Transverse colon (tissue), 4 donors: ENCODE data around the gene POU2F3. TPM values are rescaled to one million over a fixed set of nuclear protein-coding genes. Genes with fewer than 3 reads are reported as not detected.
A peak's percentile ranks its signal among the peaks of the same experiment; 100 is the strongest.

ENCODE experiments used
- DNase-seq: peaks from one replicate; pipeline ENCODE4 v3.0.0-alpha.2; 2019
- H3K27ac ChIP-seq, 4 donors: fragments of 200-600 bp; sonication (generic); 2 replicates each; pipeline ENCODE4 v1.5.1; 2016 to 2018; ENCODE audit warnings: inconsistent platforms in 4 of 4
- H3K27me3 ChIP-seq: fragments of 200-600 bp; sonication (generic); 2 replicates; pipeline ENCODE4 v1.5.1; 2017; ENCODE audit warnings: inconsistent platforms
- H3K36me3 ChIP-seq, 4 donors: fragments of 200-600 bp; sonication (generic); 2 replicates each; pipeline ENCODE4 v1.5.1; 2017 to 2019; ENCODE audit warnings: inconsistent platforms in 4 of 4
- H3K4me1 ChIP-seq, 4 donors: fragments of 200-600 bp; sonication (generic); 2 replicates each; pipeline ENCODE4 v1.5.1; 2017 to 2020; ENCODE audit warnings: inconsistent platforms in 4 of 4
- H3K4me3 ChIP-seq, 4 donors: fragments of 200-600 bp; sonication (generic); 1 replicate in 1 of 4; 2 replicates in 3 of 4; pipeline versions ENCODE4 v1.5.1 to v1.6.1; 2017 to 2019; ENCODE audit warnings: inconsistent platforms in 4 of 4
- H3K9me3 ChIP-seq, 2 donors: fragments of 200-600 bp; sonication (generic); 2 replicates each; pipeline ENCODE4 v1.5.1; 2017 to 2019; ENCODE audit warnings: inconsistent platforms in 2 of 2
- CTCF ChIP-seq, 5 experiments: fragments of 200-600 bp in 3 of 5; fragments of 450-650 bp in 2 of 5; sonication (generic) in 3 of 5; IDR thresholded peaks; 1 replicate in 2 of 5; 2 replicates in 3 of 5; pipeline ENCODE4 v1.5.1; 2016 to 2017; ENCODE audit warnings: antibody characterized with exemption in 5 of 5, inconsistent platforms in 3 of 5, mild to moderate bottlenecking in 2 of 5, moderate library complexity in 1 of 5
- EP300 ChIP-seq: sonication (generic); formaldehyde crosslinking; IDR thresholded peaks from one replicate; pipeline ENCODE4 v1.6.1; 2017; ENCODE audit warnings: antibody characterized with exemption, low read depth
- POLR2A ChIP-seq: fragments of 450-650 bp; IDR thresholded peaks from one replicate; pipeline ENCODE4 v1.6.1; 2016; ENCODE audit warnings: antibody characterized with exemption, mild to moderate bottlenecking, moderate library complexity
- POLR2AphosphoS5 ChIP-seq, 3 donors: sonication (generic); formaldehyde crosslinking; IDR thresholded peaks; one replicate each; pipeline ENCODE4 v1.6.1; 2016; ENCODE audit warnings: antibody characterized with exemption in 3 of 3
- WGBS, 2 donors: methylation state at CpG; one replicate each; pipeline ENCODE4 v1.1.5; 2018; ENCODE audit warnings: low coverage in 1 of 2; 5-methylcytosine and 5-hydroxymethylcytosine counted together
- in situ Hi-C, 4 donors: fragments of 200-750 bp; cut with MboI; loops; one replicate each; pipeline versions ENCODE4 v1.15.0 to v1.15.1; 2017; ENCODE audit warnings: low sequenced_read_pairs in 3 of 4, low pct_ligation_motif_present in 1 of 4, low pct_unique_long_range_greater_than_20kb in 1 of 4
- intact Hi-C: fragments of 100-400 bp; cut with DNase I; formaldehyde crosslinking; loops from one replicate; pipeline ENCODE4 v1.15.1; 2023; ENCODE audit warnings: low total_unique reads
- total RNA-seq, 4 donors: library from RNA; depleted of rRNA; stranded (reverse); fragments of >200 nt; gene quantifications; one replicate each; pipeline ENCODE4 v1.1.0, GENCODE V29; 2016

The POU2F3 gene
- total RNA-seq, 4 donors from 2014 or later = 1.9 to 2.2 TPM; not detected in 2

DNA sequence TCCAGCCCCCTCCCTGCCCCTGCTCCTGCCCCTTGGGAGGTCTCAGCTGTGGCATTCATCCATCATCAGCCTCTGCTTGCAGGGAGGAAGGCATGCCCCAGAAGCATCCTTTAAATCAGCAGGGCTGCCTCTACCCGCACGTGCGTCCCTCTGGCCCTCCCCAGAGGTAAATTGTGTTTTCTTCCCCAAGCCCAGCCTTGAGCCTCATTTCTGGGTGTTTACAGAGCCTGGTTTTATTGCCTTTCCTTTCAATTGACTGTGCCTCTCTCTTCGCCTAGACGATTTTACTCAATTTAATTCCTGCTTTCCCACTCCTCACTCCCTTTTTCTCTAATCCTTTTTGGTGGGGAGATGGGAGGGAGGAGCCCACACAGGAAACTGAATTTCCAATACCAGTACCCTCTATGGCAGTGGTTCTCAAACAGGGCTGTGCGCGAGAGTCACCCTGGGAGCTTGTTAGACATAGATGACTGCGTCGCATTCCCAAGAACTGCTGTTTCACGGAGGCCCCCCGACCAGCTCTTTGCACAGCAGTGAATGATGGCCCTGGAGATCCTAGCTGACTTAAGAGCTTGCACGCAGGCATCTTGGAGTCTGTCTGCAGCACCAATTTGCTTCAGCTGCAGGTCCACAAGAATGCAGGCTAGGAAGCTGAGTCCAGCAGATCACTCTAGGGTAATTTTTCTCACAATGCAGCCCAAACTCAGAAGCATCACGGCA lies 44.2 kb upstream of the POU2F3 start:
- H3K4me3 ChIP-seq = no peak overlapping the region
- TF ChIP-seq CTCF (IDR thresholded peaks at IDR 0.05) (no peak), POLR2AphosphoS5 (IDR thresholded peaks at IDR 0.05) (no peak), POLR2A (no peak), EP300 (no peak)
- in situ Hi-C loops (no loop called here), intact Hi-C loops (no loop called here)
- H3K27me3 ChIP-seq = no peaks in the 10 kb centered on the region
- H3K36me3 ChIP-seq = no peaks in the 10 kb centered on the region
- no peaks in the 10 kb centered on the region for H3K9me3 ChIP-seq
- peak overlapping the region in 2 of 4 donors; percentile 79 to 83 for H3K27ac ChIP-seq
- H3K4me1 ChIP-seq = peaks cover 35 to 62% (median 44%) of the 10 kb centered on the region in 4 donors
- DNase-seq = no peak
- 48 to 53% methylated on average over 5 to 13 of the region's 13 CpGs for WGBS, 2 donors

GRCh38 chr11:120196826-120197225 lies 43.1 kb upstream of the POU2F3 start:
- intact Hi-C loops = no loop called here
- in situ Hi-C loops = no loop called here
- H3K4me1 ChIP-seq = peaks cover 35 to 58% (median 43%) of the 10 kb centered on the region in 4 donors

DNA sequence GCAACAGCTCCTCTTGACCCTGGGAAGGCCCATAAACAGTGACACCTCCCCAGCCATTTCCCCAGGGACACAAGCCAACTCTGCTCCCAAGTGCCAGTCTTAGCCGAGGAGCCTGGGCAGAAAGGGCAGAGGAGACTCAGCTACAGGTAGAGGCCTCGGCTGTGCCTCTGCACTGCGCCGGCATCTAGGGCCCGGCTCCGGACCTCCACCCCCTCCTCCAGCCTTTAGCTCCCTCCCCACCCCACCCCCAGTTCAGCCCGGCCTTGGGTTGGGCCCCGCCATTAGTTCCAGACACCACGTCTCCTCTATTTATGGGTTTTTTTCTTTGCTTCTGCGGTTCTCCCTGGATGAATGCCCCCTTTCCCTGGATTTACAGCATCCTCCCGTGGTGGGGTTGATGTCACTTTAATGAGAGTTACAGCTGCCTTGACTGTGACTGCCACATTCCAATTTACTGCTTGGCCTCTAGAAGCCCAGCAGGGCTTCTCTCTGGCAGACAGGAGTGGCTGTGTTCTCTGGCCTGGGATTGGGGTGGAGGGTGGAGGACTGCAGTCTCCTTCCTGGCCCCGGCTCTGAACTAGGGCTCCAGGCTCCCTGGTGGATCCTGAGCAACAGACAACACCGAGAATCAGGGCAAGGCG lies 42.6 kb upstream of the POU2F3 start:
- intact Hi-C loops (no loop called here), in situ Hi-C loops (no loop called here)
- 52% methylated on average over 14 of the region's 14 CpGs; no CpG with 5 or more reads in 1 of the 2 donors for WGBS, 2 donors
- TF ChIP-seq POLR2AphosphoS5 (IDR thresholded peaks at IDR 0.05) = peak in 2 of 3 donors; percentile 58 to 74
- TF ChIP-seq POLR2A = peak; percentile 61
- no peak for TF ChIP-seq CTCF (IDR thresholded peaks at IDR 0.05)
- Histone ChIP-seq H3K4me1 (peaks cover 35 to 58% (median 43%) of the 10 kb centered on the region in 4 donors), H3K27ac (peak overlapping the region; percentile 74 to 83 (median 81)), H3K9me3 (no peaks in the 10 kb centered on the region), H3K36me3 (no peaks in the 10 kb centered on the region), H3K4me3 (no peak overlapping the region), H3K27me3 (no peaks in the 10 kb centered on the region)
- DNase-seq = peak; percentile 75

More at GRCh38 chr11:120196826-120197225, 43.1 kb upstream of the POU2F3 start:
- Histone ChIP-seq H3K4me3 (no peak overlapping the region), H3K9me3 (no peaks in the 10 kb centered on the region), H3K27me3 (no peaks in the 10 kb centered on the region), H3K36me3 (no peaks in the 10 kb centered on the region), H3K27ac (peak overlapping the region; percentile 74 to 83 (median 81))
- TF ChIP-seq CTCF (IDR thresholded peaks at IDR 0.05) = no peak
- no peak for TF ChIP-seq EP300
- TF ChIP-seq POLR2A = no peak
- no peak for TF ChIP-seq POLR2AphosphoS5 (IDR thresholded peaks at IDR 0.05)
- no peak for DNase-seq
- WGBS, 2 donors = 71 to 83% methylated on average over 3 to 6 of the region's 6 CpGs

DNA sequence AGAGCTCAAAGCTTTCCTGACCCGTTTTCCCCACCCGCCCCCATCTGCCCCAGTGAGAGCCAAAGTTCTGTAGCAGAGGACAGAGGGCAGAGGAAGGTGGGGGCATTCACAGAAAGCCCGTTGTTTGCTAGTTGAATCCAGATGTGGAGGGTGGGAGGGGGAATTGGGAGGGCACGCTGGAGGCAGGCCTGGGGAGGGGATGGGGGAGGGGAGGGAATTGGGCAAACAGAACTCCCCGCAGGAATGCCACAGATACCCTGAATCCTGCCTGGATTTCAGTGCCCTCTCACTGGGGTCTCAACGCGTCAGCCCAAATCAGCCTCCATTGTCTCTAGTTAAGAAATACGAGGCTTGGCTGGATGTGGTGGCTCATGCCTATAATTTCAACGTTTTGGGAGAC lies 42.0 kb upstream of the POU2F3 start:
- intact Hi-C loops (no loop called here), in situ Hi-C loops (no loop called here)
- H3K27me3 ChIP-seq = no peaks in the 10 kb centered on the region
- TF ChIP-seq POLR2A (no peak), POLR2AphosphoS5 (IDR thresholded peaks at IDR 0.05) (no peak), CTCF (IDR thresholded peaks at IDR 0.05) (no peak), EP300 (no peak)
- H3K27ac ChIP-seq = peak overlapping the region; percentile 74 to 83 (median 81)
- 50 to 75% methylated on average over 2 to 8 of the region's 9 CpGs for WGBS, 2 donors
- peaks cover 35 to 52% (median 42%) of the 10 kb centered on the region in 4 donors for H3K4me1 ChIP-seq
- no peak for DNase-seq
- no peak overlapping the region for H3K4me3 ChIP-seq
- H3K9me3 ChIP-seq = no peaks in the 10 kb centered on the region
- no peaks in the 10 kb centered on the region for H3K36me3 ChIP-seq
